ENCODE data around the gene PLCG2. TPM values are rescaled to one million over a fixed set of nuclear protein-coding genes. Genes with fewer than 3 reads are reported as not detected.

Gene PLCG2
- total RNA-seq, 1 donor from 2014 or later: 47.6 TPM

DNA sequence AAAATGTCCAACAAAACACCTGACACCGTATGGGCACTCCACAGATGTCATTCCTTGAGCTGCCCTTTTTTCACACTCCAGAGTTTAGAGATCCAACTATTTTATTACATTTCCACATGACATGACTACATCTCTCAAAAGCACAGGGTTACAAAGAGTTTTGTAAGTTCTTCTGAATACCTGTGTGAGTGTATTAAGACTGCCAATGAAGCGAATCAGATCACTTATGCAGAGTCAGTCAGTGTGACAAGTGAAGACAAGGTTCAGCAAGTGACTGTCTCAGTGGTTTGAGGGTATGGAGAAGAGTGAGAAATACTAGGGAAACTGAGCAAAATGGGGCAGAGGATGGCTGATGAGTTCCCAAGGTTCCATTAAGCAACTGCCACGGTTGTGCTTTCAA lies 223.7 kb downstream of the PLCG2 start:
- no peak overlapping the region for H3K4me3 ChIP-seq
- no peaks in the 10 kb centered on the region for H3K9me3 ChIP-seq
- DNase-seq (no peak), ATAC-seq (no peak)
- no peaks in the 10 kb centered on the region for H3K27me3 ChIP-seq
- intact Hi-C loops (cut with DNase I): no loop called here
- no peaks in the 10 kb centered on the region for H3K36me3 ChIP-seq
- TF ChIP-seq, protein P1, sequence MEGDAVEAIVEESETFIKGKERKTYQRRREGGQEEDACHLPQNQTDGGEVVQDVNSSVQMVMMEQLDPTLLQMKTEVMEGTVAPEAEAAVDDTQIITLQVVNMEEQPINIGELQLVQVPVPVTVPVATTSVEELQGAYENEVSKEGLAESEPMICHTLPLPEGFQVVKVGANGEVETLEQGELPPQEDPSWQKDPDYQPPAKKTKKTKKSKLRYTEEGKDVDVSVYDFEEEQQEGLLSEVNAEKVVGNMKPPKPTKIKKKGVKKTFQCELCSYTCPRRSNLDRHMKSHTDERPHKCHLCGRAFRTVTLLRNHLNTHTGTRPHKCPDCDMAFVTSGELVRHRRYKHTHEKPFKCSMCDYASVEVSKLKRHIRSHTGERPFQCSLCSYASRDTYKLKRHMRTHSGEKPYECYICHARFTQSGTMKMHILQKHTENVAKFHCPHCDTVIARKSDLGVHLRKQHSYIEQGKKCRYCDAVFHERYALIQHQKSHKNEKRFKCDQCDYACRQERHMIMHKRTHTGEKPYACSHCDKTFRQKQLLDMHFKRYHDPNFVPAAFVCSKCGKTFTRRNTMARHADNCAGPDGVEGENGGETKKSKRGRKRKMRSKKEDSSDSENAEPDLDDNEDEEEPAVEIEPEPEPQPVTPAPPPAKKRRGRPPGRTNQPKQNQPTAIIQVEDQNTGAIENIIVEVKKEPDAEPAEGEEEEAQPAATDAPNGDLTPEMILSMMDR (IDR thresholded peaks at IDR 0.05): no peak
- peaks cover 3% of the 10 kb centered on the region for H3K4me1 ChIP-seq
- no peak overlapping the region for H3K27ac ChIP-seq

DNA sequence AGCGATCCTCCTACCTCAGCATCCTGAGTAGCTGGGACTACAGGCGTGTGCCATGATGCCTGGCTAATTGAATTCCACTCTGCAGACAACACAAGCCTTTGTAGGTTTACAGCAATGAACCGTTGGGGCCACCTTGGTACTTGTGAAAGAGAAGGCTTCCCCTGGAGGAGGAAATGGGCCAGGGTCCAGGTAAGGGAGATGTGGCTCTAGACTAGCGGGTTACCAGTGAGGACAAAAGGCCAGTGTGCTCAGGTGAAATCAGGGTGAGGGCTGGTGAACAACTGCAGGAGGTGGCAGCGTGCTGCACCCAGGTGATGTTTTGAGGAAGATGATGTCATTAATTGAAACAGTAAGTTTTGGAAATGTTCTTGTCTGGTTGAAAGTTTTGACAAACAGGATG lies 225.5 kb downstream of the PLCG2 start:
- intact Hi-C loops (cut with DNase I): no loop called here
- Histone ChIP-seq H3K36me3 (no peaks in the 10 kb centered on the region), H3K4me1 (no peaks in the 10 kb centered on the region), H3K27ac (no peak overlapping the region), H3K27me3 (no peaks in the 10 kb centered on the region), H3K9me3 (peaks cover 7% of the 10 kb centered on the region), H3K4me3 (no peak overlapping the region)
- ATAC-seq (no peak), DNase-seq (no peak)
- TF ChIP-seq, protein P1 (IDR thresholded peaks at IDR 0.05): no peak

DNA sequence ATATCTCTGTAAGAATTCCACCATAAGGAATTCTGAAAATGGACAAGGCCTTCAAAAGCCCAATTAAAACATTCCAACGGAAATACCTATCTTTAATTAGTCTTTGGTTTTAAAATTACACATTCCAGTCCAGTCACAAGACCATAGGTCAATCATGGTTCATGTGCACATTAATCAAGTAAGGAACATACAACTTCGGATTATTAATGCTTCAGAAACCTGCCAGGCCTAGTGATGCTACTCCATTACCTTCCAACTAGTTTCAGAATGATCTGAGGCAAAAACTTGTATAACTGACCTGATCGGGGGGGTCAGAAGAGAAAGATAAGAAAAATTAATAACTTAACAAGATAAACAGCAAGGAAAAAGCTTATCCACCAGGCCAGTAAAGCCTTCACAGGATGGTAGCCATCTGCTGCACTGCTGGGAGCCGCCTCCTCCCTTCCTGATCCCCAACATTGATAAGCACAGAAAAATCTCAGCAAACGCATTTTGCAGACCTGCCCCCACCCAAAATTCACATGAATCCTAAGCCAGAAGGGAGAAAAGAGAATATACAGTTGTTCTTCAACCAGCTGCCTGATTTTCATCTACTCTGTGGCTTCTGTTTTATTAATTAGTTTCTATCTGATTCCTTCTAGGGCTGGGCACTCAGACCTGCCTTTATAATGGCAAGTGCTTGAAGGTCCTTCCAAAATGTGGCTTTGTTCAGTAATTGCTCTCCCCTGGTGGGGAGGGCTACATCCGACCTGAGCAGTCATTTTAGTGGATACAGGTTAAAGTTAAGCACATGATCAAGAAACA lies 226.1 kb downstream of the PLCG2 start:
- H3K4me1 ChIP-seq: no peaks in the 10 kb centered on the region
- peaks cover 7% of the 10 kb centered on the region for H3K9me3 ChIP-seq
- peak overlapping the region; percentile 27 for H3K27ac ChIP-seq
- no peaks in the 10 kb centered on the region for H3K27me3 ChIP-seq
- no peak overlapping the region for H3K4me3 ChIP-seq
- ATAC-seq: no peak
- H3K36me3 ChIP-seq: no peaks in the 10 kb centered on the region
- no peak for DNase-seq
- intact Hi-C loops (cut with DNase I): no loop called here
- TF ChIP-seq, protein P1 (IDR thresholded peaks at IDR 0.05): no peak

DNA sequence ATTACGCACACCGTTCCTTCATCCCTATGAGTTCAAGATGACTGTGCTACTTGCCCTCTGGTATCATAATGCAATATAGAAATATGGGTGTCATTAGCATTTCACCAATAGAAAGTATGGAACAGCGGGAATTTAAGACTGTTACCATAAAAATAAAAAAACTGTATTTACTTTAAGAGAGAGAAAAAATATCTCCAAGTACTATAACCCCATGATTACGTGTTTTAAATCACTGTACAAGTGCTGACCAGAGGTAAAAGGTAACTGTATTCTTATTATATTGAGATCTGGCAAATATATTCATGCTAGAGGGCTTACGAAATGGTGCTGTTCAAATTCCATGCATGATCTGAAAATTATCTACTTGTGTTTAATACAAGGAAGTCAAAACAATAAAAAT lies 226.9 kb downstream of the PLCG2 start:
- ATAC-seq (no peak), DNase-seq (no peak)
- H3K4me3 ChIP-seq: no peak overlapping the region
- no peaks in the 10 kb centered on the region for H3K36me3 ChIP-seq
- intact Hi-C loops (cut with DNase I): no loop called here
- TF ChIP-seq, protein P1 (IDR thresholded peaks at IDR 0.05): no peak
- H3K9me3 ChIP-seq: peaks cover 7% of the 10 kb centered on the region
- H3K4me1 ChIP-seq: no peaks in the 10 kb centered on the region
- H3K27ac ChIP-seq: no peak overlapping the region
- no peaks in the 10 kb centered on the region for H3K27me3 ChIP-seq

DNA sequence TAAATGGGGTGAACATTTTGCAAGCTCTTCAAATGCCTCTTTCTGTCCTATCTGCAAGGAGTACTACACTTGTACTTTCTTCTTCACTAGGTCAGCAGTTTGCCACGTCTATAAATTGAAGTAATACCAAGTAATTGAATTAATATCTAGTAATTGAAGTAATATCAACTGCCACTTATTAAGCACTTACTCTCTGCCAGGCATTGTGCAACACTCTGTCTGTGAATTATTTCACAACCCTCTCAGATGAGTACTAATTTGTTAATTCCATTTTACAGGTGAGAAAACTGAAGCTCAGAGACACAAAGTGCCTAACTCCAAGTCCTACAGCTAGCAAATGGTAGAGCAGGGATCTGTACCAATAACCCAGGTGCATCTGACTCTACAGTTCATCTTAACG lies 228.1 kb downstream of the PLCG2 start:
- no peak for ATAC-seq
- H3K36me3 ChIP-seq: no peaks in the 10 kb centered on the region
- peaks cover 7% of the 10 kb centered on the region for H3K9me3 ChIP-seq
- intact Hi-C loops (cut with DNase I): no loop called here
- H3K27me3 ChIP-seq: no peaks in the 10 kb centered on the region
- no peak overlapping the region for H3K27ac ChIP-seq
- H3K4me3 ChIP-seq: no peak overlapping the region
- no peak for DNase-seq
- H3K4me1 ChIP-seq: no peaks in the 10 kb centered on the region
- TF ChIP-seq, protein P1 (IDR thresholded peaks at IDR 0.05): no peak

All from upper lobe of right lung (tissue), 1 donor.